GM12873 (cell line): ENCODE data around the gene GIPC3.

Source experiments
- TF ChIP-seq, protein P1 (sequence below): IDR thresholded peaks from 2 replicates; pipeline ENCODE4 v1.5.1; 2012; ENCODE audit warnings: low read depth, mild to moderate bottlenecking, moderate library complexity, low read length, control low read depth; ENCODE audit not compliant: insufficient read depth; ENCODE audit errors: missing control alignments

Gene GIPC3

DNA sequence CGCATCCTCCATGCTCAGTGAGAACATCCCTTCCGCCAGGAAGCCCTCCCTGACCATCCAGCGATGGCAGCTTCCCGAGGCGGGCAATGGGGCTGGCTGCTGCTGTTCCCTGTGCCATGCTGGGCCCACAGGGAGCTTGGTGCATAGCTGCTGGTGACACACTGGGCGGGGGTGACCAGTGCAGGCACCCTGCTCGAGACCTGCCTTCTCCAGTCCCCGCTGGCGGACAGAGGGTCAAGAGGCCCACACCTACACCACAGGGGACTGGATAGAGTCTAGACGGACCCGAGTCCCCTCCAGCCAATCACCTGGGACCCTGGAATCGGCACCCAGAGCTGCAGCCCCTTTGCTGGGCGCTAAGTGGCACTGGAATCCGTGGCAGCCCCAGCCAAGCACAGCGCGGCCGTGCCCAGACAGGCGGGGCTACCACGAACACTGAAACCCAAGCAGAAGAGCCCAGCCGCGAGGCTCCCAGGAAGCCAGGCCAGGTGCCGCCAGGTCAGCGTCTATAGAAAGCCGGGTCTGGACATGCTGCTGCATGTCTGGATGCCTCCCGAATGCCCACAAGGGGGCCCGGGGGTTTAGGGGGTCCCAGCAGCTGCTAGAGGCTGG lies 30.4 kb downstream of the GIPC3 start:
- TF ChIP-seq, protein P1, sequence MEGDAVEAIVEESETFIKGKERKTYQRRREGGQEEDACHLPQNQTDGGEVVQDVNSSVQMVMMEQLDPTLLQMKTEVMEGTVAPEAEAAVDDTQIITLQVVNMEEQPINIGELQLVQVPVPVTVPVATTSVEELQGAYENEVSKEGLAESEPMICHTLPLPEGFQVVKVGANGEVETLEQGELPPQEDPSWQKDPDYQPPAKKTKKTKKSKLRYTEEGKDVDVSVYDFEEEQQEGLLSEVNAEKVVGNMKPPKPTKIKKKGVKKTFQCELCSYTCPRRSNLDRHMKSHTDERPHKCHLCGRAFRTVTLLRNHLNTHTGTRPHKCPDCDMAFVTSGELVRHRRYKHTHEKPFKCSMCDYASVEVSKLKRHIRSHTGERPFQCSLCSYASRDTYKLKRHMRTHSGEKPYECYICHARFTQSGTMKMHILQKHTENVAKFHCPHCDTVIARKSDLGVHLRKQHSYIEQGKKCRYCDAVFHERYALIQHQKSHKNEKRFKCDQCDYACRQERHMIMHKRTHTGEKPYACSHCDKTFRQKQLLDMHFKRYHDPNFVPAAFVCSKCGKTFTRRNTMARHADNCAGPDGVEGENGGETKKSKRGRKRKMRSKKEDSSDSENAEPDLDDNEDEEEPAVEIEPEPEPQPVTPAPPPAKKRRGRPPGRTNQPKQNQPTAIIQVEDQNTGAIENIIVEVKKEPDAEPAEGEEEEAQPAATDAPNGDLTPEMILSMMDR, result no peak

DNA sequence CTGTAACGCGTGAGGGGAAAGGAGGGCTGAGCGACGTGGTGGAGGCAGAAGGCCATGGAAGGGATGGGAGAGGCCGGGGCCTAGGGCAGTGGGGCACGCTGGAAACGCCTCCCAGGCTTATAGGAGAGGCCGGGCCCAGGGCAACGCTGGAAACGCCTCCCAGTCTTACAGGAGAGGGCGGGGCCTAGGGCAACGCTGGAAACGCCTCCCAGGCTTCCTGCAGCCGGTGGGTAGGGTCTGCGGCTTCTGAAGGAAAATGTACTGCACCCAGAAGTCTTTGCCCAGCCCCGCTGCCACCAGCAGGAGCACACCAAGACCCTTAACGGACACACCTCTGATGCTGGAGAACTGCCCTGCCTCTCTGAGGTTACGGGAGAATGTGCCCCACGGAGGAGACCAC lies 32.2 kb downstream of the GIPC3 start:
- TF ChIP-seq, protein P1, result no peak

DNA sequence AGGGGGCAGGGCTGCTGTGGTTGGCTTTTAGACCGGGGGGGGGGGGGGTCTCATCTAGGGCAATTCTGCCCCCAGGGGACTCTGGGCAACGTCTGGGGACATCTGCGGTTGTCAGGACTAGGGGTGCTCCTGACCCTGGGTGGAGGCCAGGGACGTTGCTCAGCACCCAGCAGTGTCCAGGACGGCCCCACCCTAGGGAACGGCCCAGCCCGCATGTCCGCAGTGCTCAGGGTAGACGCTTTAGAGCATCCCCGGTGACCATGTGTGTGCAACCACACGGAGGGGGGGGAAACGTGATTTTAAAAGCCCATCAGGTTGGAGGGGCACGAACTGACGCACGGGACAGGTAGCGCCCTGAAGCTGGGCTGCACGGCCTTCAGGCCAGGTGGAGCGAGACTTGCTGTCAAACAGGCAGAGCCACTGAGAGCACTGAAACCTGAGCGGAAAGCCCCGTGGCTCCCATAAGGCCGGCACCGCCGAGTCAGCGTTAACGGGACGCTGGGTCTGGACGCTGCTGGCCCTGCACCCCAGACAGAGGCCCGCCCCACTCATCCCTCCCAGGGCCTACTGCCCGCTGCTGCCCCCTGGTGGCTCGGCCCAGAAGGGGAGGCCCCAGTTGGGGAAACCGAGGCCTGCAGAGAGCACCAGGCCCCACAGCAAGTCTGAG lies 33.0 kb downstream of the GIPC3 start:
- TF ChIP-seq, protein P1, result peak; percentile 86

DNA sequence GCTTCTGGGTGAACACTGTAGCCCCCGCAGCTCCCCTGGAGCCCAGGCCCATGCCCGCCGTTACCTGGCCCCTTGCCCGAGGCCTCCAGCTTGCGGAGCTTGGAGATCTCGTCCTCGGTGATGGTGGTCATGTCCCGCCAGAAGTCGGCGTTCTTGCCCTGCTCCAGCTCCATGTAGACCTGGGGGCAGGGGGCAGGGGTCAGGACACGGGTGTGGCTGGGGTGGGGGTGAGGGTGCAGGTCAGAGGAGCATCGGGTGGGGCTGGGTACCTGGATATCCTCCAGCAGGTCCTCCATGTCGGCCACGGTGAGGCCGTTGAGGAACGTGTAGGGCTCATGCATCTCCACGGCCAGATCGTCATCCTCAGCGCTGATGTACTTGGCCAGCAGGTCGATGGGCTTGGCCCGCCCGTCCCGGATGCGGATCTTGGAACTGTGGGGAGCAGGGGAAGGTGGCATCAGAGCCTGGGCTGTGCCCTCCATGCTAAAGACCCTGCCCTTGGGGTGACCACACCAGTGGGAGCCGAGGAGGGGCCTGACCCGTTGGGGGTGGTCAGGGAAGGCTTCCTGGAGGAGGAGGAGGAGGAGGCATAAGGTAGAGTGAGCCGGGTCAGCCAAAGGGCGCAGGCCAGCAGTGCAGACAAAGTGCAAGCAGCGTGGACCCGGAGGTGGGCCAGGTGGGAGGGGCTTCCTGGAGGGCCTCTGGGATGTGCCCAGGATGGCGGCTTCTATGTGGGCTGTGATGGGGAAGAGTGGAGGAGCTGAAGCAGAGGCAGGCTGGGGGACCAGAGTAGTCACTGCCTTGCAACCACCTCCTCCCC lies 33.7 kb downstream of the GIPC3 start:
- TF ChIP-seq, protein P1, result no peak

DNA sequence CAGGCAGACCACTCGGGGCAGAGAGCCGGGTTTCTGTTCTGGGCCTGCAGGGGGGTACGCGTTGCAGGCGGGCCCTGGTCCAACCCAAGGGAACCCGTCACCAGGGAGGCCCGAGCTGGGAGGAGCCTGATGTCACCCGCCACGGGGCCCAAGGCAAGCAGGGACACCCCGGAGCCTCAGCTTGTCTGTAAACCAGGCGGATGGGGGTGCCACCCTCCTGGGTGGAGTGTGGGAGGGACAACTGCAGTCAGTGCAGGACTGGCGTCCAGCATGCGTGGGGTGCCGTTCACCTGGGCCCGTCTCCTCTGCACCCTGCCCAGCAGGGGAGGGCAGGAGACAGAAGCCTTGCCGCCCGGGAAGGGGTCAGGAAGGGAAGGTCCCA lies 34.3 kb downstream of the GIPC3 start:
- TF ChIP-seq, protein P1, result no peak

DNA sequence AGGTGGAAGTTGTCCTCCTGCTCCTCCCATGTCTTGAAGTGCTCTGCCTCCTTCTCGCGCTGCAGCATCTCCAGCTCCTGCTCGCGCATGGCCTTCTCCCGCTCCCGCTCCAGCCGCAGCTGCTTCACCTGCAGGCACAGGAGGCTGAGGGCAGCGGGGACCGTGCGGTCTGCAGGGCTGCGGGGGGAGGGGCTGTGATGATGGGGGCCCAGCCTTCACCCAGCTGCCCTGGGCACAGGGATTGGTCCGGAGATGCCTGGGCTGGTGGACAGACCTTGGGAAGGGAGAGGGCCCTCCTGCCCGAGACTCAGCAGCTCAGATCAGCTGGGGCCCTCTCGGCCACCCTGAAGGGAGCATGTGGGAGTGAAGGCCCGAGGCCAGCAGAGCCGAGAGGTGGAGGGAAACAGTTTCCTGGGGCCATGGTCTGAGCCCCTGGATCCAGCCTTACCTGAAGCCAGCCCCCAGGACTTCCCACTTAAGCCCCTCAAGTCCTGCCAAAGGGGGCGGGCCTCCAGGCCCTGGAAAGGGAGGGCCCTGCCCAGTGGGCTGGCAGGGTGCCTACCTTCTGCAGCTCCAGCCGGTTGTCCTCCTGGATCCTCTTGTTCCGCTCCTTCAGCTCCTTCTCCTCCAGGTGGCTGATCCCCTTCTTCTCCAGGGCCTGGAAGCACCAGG lies 35.0 kb downstream of the GIPC3 start:
- TF ChIP-seq, protein P1, result no peak
